OCI-LY1 (cell line): ENCODE measurements around the gene S100A7.

Source experiments
- CTCF ChIP-seq: fragments of 200-600 bp; sonication (generic), shearing (Covaris generic); IDR thresholded peaks from 2 replicates; pipeline ENCODE4 v1.5.1; 2017; ENCODE audit warnings: mild to moderate bottlenecking, antibody characterized with exemption, low read length, moderate library complexity, mixed read lengths
- EZH2 ChIP-seq: fragments of 200-600 bp; sonication (generic), shearing (Covaris generic); IDR thresholded peaks from 2 replicates; pipeline ENCODE4 v1.8.0; 2017; ENCODE audit warnings: borderline replicate concordance, mixed run types, mild to moderate bottlenecking, antibody characterized with exemption, low read length, moderate library complexity, mixed read lengths

GRCh38 chr1:153429266-153430165, 30.9 kb downstream of the S100A7 start:
- TF ChIP-seq CTCF (no peak), EZH2 (no peak)
